T-cell (primary cell): Measurements from ENCODE around the gene SUPT16H. TPM values are rescaled to one million over a fixed set of nuclear protein-coding genes. Genes with fewer than 3 reads are reported as not detected.

ENCODE experiments used
- ATAC-seq, 4 experiments: fragments of 200-7000 bp in 3 of 4; fragments of 150-1000 bp in 1 of 4; cut with Tn5 transposase; replicated peaks in 1 of 4; 1 replicate in 3 of 4; 2 replicates in 1 of 4; pipeline ENCODE4 v1.10.0; 2021; ENCODE audit warnings: moderate library complexity in 3 of 4, mild to moderate bottlenecking in 2 of 4, moderate number of reproducible peaks in 1 of 4
- CTCF ChIA-PET, 2 donors: fragments of 300-600 bp; sonication (Branson Sonifier 250); formaldehyde crosslinking; loops; one replicate each; lab custom pipeline; 2022; ENCODE audit warnings: antibody characterized with exemption in 2 of 2; lab: Charles Lee
- POLR2A ChIA-PET, 2 donors: fragments of 300-600 bp; sonication (Branson Sonifier 250); formaldehyde crosslinking; loops; one replicate each; lab custom pipeline; 2022; ENCODE audit warnings: antibody characterized with exemption in 2 of 2; lab: Charles Lee
- DNase-seq, 35 experiments: peaks; one replicate each; pipeline versions ENCODE4 v3.0.0 to v3.0.0-alpha.2; 2013 to 2023
- H3K27ac ChIP-seq: one replicate; pipeline ENCODE4 v1.5.1; 2013; ENCODE audit warnings: low read length
- H3K27me3 ChIP-seq, 2 experiments: replicated peaks in 1 of 2; 1 replicate in 1 of 2; 2 replicates in 1 of 2; pipeline versions ENCODE4 v1.6.1 to v1.7.0; 2013; ENCODE audit warnings: low read length in 1 of 2, mixed read lengths in 1 of 2; ENCODE audit not compliant: control insufficient read depth in 2 of 2, insufficient read depth in 2 of 2; ENCODE audit errors: extremely low read depth in 1 of 2
- H3K36me3 ChIP-seq, 2 donors: 1 replicate in 1 of 2; 2 replicates in 1 of 2; pipeline versions ENCODE4 v1.6.1 to v1.7.0; 2013; ENCODE audit warnings: low read length in 1 of 2; ENCODE audit not compliant: control insufficient read depth in 2 of 2, insufficient read depth in 1 of 2; ENCODE audit errors: extremely low read depth in 1 of 2
- H3K4me1 ChIP-seq, 2 experiments: 1 replicate in 1 of 2; 2 replicates in 1 of 2; pipeline versions ENCODE4 v1.6.1 to v1.7.0; 2013; ENCODE audit warnings: low read length in 2 of 2, mixed read lengths in 1 of 2; ENCODE audit not compliant: insufficient read depth in 2 of 2, control insufficient read depth in 1 of 2; ENCODE audit errors: extremely low read depth in 1 of 2
- H3K4me3 ChIP-seq, 2 donors: 1 replicate in 1 of 2; 2 replicates in 1 of 2; pipeline versions ENCODE4 v1.5.1 to v1.7.0; 2013; ENCODE audit warnings: mild to moderate bottlenecking in 2 of 2, low read length in 1 of 2, moderate library complexity in 1 of 2; ENCODE audit not compliant: control insufficient read depth in 1 of 2; ENCODE audit errors: extremely low read depth in 1 of 2
- H3K9me3 ChIP-seq: 2 replicates; pipeline ENCODE4 v1.7.0; 2013
- H3K27ac Mint-ChIP-seq, 2 donors: one replicate each; pipeline ENCODE4 v1.8.0; 2020 to 2021; ENCODE audit warnings: mild to moderate bottlenecking in 2 of 2, mixed read lengths in 2 of 2
- H3K27me3 Mint-ChIP-seq, 2 donors: one replicate each; pipeline ENCODE4 v1.8.0; 2021 to 2022; ENCODE audit warnings: mixed read lengths in 2 of 2
- H3K36me3 Mint-ChIP-seq: one replicate; pipeline ENCODE4 v1.8.0; 2021; ENCODE audit warnings: mixed read lengths
- H3K4me1 Mint-ChIP-seq, 3 donors: one replicate each; pipeline ENCODE4 v1.8.0; 2020 to 2022; ENCODE audit warnings: mixed read lengths in 3 of 3, mild to moderate bottlenecking in 1 of 3
- H3K4me3 Mint-ChIP-seq, 3 donors: one replicate each; pipeline ENCODE4 v1.8.0; 2020 to 2022; ENCODE audit warnings: mild to moderate bottlenecking in 3 of 3, mixed read lengths in 3 of 3, moderate library complexity in 3 of 3
- H3K9me3 Mint-ChIP-seq, 3 donors: one replicate each; pipeline ENCODE4 v1.8.0; 2020 to 2022; ENCODE audit warnings: mixed read lengths in 3 of 3
- WGBS: methylation state at CpG from one replicate; pipeline ENCODE4 v1.1.5; 2013; ENCODE audit warnings: missing lambda C conversion rate; ENCODE audit not compliant: insufficient coverage; 5-methylcytosine and 5-hydroxymethylcytosine counted together
- total RNA-seq, 35 experiments: library from RNA in 6 of 35; stranded (reverse) in 6 of 35; fragments of 120-200 nt in 1 of 35; gene quantifications; one replicate each; pipeline versions ENCODE4 v1.2.1 to v1.2.4 and lab custom pipeline; 2013 to 2026

The SUPT16H gene
- total RNA-seq, 5 donors from 2014 or later (not counting 1 experiment from before 2014, with no cell fraction given), result 51.4 to 76.4 (median 71.6) TPM

GRCh38 chr14:21352587-21352986 is 31.2 kb downstream of the SUPT16H start:
- CTCF ChIA-PET, result no interaction called here
- H3K27me3 Mint-ChIP-seq, result no peaks in the 10 kb centered on the region
- Histone ChIP-seq H3K27me3 (peaks cover 0 to 2% of the 10 kb centered on the region in 2 experiments), H3K36me3 (peaks cover 0 to 57% of the 10 kb centered on the region in 2 donors), H3K9me3 (no peaks in the 10 kb centered on the region), H3K27ac (no peak overlapping the region), H3K4me1 (no peaks in the 10 kb centered on the region), H3K4me3 (no peak overlapping the region)
- H3K36me3 Mint-ChIP-seq, result peaks cover 55% of the 10 kb centered on the region
- H3K27ac Mint-ChIP-seq, result peak overlapping the region in 1 of 2 donors; percentile 70
- WGBS, result 40% methylated on average over 1 of the region's 9 CpGs
- no peak overlapping the region for H3K4me3 Mint-ChIP-seq
- POLR2A ChIA-PET, result interaction anchor here in 1 of 2 donors (0.7 kb wide), 1 partner anchor 80 kb away, joined by 3 read pairs; no protein-coding TSS in a partner anchor
- no peak for ATAC-seq
- no peaks in the 10 kb centered on the region for H3K9me3 Mint-ChIP-seq
- peak in 1 of 35 experiments; percentile 9 for DNase-seq
- no peaks in the 10 kb centered on the region for H3K4me1 Mint-ChIP-seq

GRCh38 chr14:21350539-21350938 is 33.3 kb downstream of the SUPT16H start:
- Mint-ChIP-seq H3K9me3 (no peaks in the 10 kb centered on the region), H3K4me1 (no peaks in the 10 kb centered on the region), H3K36me3 (peaks cover 40% of the 10 kb centered on the region), H3K27me3 (no peaks in the 10 kb centered on the region), H3K27ac (no peak overlapping the region), H3K4me3 (no peak overlapping the region)
- Histone ChIP-seq H3K27ac (no peak overlapping the region), H3K4me1 (no peaks in the 10 kb centered on the region), H3K27me3 (peaks cover 0 to 5% of the 10 kb centered on the region in 2 experiments), H3K4me3 (no peak overlapping the region), H3K36me3 (peaks cover 0 to 38% of the 10 kb centered on the region in 2 donors), H3K9me3 (no peaks in the 10 kb centered on the region)
- CTCF ChIA-PET, result no interaction called here
- DNase-seq (no peak), ATAC-seq (no peak)
- POLR2A ChIA-PET, result interaction anchor here in 1 of 2 donors (0.5 kb wide), 1 partner anchor 57 kb away, joined by 3 read pairs; no protein-coding TSS in a partner anchor
- no CpG with 5 or more reads among the region's 3 CpGs for WGBS

GRCh38 chr14:21347201-21347600 is 36.6 kb downstream of the SUPT16H start:
- CTCF ChIA-PET, result interaction anchor here in 1 of 2 donors (0.5 to 1.3 kb wide), 3 partner anchors 9 to 86 kb away, joined by 3 to 7 read pairs (median 3); no protein-coding TSS in a partner anchor
- H3K9me3 ChIP-seq, result no peaks in the 10 kb centered on the region
- no peaks in the 10 kb centered on the region for H3K4me1 ChIP-seq
- Mint-ChIP-seq H3K4me3 (no peak overlapping the region), H3K9me3 (no peaks in the 10 kb centered on the region), H3K27ac (no peak overlapping the region), H3K36me3 (peaks cover 16% of the 10 kb centered on the region), H3K27me3 (peaks cover 0 to 4% of the 10 kb centered on the region in 2 donors), H3K4me1 (peaks cover 0 to 6% (median 3%) of the 10 kb centered on the region in 3 donors)
- no CpG with 5 or more reads among the region's 2 CpGs for WGBS
- ATAC-seq, result no peak
- H3K4me3 ChIP-seq, result no peak overlapping the region
- H3K27ac ChIP-seq, result no peak overlapping the region
- peaks cover 0 to 14% of the 10 kb centered on the region in 2 experiments for H3K27me3 ChIP-seq
- DNase-seq, result no peak
- peaks cover 0 to 11% of the 10 kb centered on the region in 2 donors for H3K36me3 ChIP-seq
- POLR2A ChIA-PET, result interaction anchor here in 1 of 2 donors (0.8 kb wide), 1 partner anchor 145 kb away, joined by 3 read pairs; no protein-coding TSS in a partner anchor

GRCh38 chr14:21346532-21347135 is 37.2 kb downstream of the SUPT16H start:
- Mint-ChIP-seq H3K27me3 (peaks cover 0 to 4% of the 10 kb centered on the region in 2 donors), H3K4me1 (peaks cover 0 to 6% (median 3%) of the 10 kb centered on the region in 3 donors), H3K27ac (no peak overlapping the region), H3K4me3 (no peak overlapping the region), H3K9me3 (no peaks in the 10 kb centered on the region), H3K36me3 (peaks cover 10% of the 10 kb centered on the region)
- ChIA-PET POLR2A (interaction anchor here in 1 of 2 donors (0.8 kb wide), 1 partner anchor 146 kb away, joined by 3 read pairs; no protein-coding TSS in a partner anchor), CTCF (interaction anchor here in 1 of 2 donors (0.5 to 1.3 kb wide), 2 partner anchors 9 to 18 kb away, joined by 3 read pairs; no protein-coding TSS in a partner anchor)
- 93% methylated on average over 2 of the region's 2 CpGs for WGBS
- DNase-seq, result no peak
- peaks cover 0 to 5% of the 10 kb centered on the region in 2 donors for H3K36me3 ChIP-seq
- no peak overlapping the region for H3K27ac ChIP-seq
- H3K27me3 ChIP-seq, result peaks cover 0 to 14% of the 10 kb centered on the region in 2 experiments
- no peaks in the 10 kb centered on the region for H3K9me3 ChIP-seq
- no peak overlapping the region for H3K4me3 ChIP-seq
- H3K4me1 ChIP-seq, result no peaks in the 10 kb centered on the region
- no peak for ATAC-seq

GRCh38 chr14:21343035-21343794 is 40.6 kb downstream of the SUPT16H start:
- Histone ChIP-seq H3K9me3 (no peaks in the 10 kb centered on the region), H3K4me1 (no peaks in the 10 kb centered on the region), H3K4me3 (no peak overlapping the region), H3K27ac (no peak overlapping the region), H3K36me3 (no peaks in the 10 kb centered on the region), H3K27me3 (peaks cover 0 to 14% of the 10 kb centered on the region in 2 experiments)
- CTCF ChIA-PET, result no interaction called here
- H3K4me3 Mint-ChIP-seq, result no peak overlapping the region
- POLR2A ChIA-PET, result interaction anchor here in 1 of 2 donors (0.6 kb wide), 1 partner anchor 399 kb away, joined by 4 read pairs; no protein-coding TSS in a partner anchor
- H3K36me3 Mint-ChIP-seq, result no peaks in the 10 kb centered on the region
- 95% methylated on average over 7 of the region's 13 CpGs for WGBS
- H3K27ac Mint-ChIP-seq, result no peak overlapping the region
- H3K4me1 Mint-ChIP-seq, result peaks cover 0 to 6% (median 3%) of the 10 kb centered on the region in 3 donors
- peaks cover 4 to 5% of the 10 kb centered on the region in 2 donors for H3K27me3 Mint-ChIP-seq
- ATAC-seq, result no peak
- DNase-seq, result no peak
- H3K9me3 Mint-ChIP-seq, result no peaks in the 10 kb centered on the region

GRCh38 chr14:21334202-21334906 is 49.5 kb downstream of the SUPT16H start:
- POLR2A ChIA-PET, result no interaction called here
- DNase-seq (no peak), ATAC-seq (no peak)
- H3K4me3 Mint-ChIP-seq, result no peak overlapping the region
- no peaks in the 10 kb centered on the region for H3K9me3 Mint-ChIP-seq
- H3K27ac Mint-ChIP-seq, result no peak overlapping the region
- H3K27me3 ChIP-seq, result no peaks in the 10 kb centered on the region
- CTCF ChIA-PET, result no interaction called here
- no peaks in the 10 kb centered on the region for H3K9me3 ChIP-seq
- no peak overlapping the region for H3K27ac ChIP-seq
- no peaks in the 10 kb centered on the region for H3K4me1 Mint-ChIP-seq
- H3K4me3 ChIP-seq, result no peak overlapping the region
- peaks cover 0 to 4% of the 10 kb centered on the region in 2 donors for H3K27me3 Mint-ChIP-seq
- no peaks in the 10 kb centered on the region for H3K36me3 ChIP-seq
- 74% methylated on average over 3 of the region's 9 CpGs for WGBS
- H3K36me3 Mint-ChIP-seq, result no peaks in the 10 kb centered on the region
- H3K4me1 ChIP-seq, result no peaks in the 10 kb centered on the region
